Progenitor cell of endocrine pancreas (in vitro differentiated cells): Measurements from ENCODE around the gene SLC38A8. TPM values are rescaled to one million over a fixed set of nuclear protein-coding genes. Genes with fewer than 3 reads are reported as not detected.

ENCODE experiments used
- DNase-seq: peaks from one replicate; pipeline ENCODE4 v3.0.0; 2021; ENCODE audit warnings: low spot score; ENCODE audit not compliant: unreplicated experiment
- H3K27ac Mint-ChIP-seq: 2 replicates; pipeline ENCODE4 v1.8.0; 2021; ENCODE audit warnings: mild to moderate bottlenecking, moderate library complexity, mixed read lengths
- H3K27me3 Mint-ChIP-seq: 2 replicates; pipeline ENCODE4 v1.8.0; 2021; ENCODE audit warnings: mixed read lengths
- H3K36me3 Mint-ChIP-seq: 2 replicates; pipeline ENCODE4 v1.8.0; 2022; ENCODE audit warnings: mixed read lengths; ENCODE audit not compliant: insufficient read depth
- H3K4me1 Mint-ChIP-seq: 2 replicates; pipeline ENCODE4 v1.8.0; 2021; ENCODE audit warnings: low read depth, mixed read lengths
- H3K4me3 Mint-ChIP-seq: 2 replicates; pipeline ENCODE4 v1.8.0; 2021; ENCODE audit warnings: low read depth, mild to moderate bottlenecking, moderate library complexity, mixed read lengths
- H3K9me3 Mint-ChIP-seq: 2 replicates; pipeline ENCODE4 v1.8.0; 2021; ENCODE audit warnings: low read depth, mixed read lengths
- CTCF ChIP-seq: fragments of 200-600 bp; sonication (generic); IDR thresholded peaks from one replicate; pipeline ENCODE4 v1.5.0; 2021; ENCODE audit warnings: antibody characterized with exemption, mild to moderate bottlenecking; ENCODE audit not compliant: unreplicated experiment
- total RNA-seq: library from RNA; stranded (reverse); gene quantifications from 2 replicates; pipeline ENCODE4 v1.2.1, GENCODE V29; 2021

SLC38A8 gene
- total RNA-seq, 1 donor from 2014 or later = 0.24 TPM

GRCh38 chr16:84000989-84001642 is 41.5 kb downstream of the SLC38A8 start:
- no peak overlapping the region for H3K4me3 Mint-ChIP-seq
- H3K36me3 Mint-ChIP-seq = no peaks in the 10 kb centered on the region
- DNase-seq = no peak

GRCh38 chr16:83998091-83998490 is 44.5 kb downstream of the SLC38A8 start:
- Mint-ChIP-seq H3K9me3 (no peaks in the 10 kb centered on the region), H3K27ac (no peak overlapping the region), H3K36me3 (no peaks in the 10 kb centered on the region), H3K4me3 (no peak overlapping the region), H3K27me3 (no peaks in the 10 kb centered on the region), H3K4me1 (no peaks in the 10 kb centered on the region)
- no peak for TF ChIP-seq CTCF
- no peak for DNase-seq

More at GRCh38 chr16:84000989-84001642, 41.5 kb downstream of the SLC38A8 start:
- Mint-ChIP-seq H3K9me3 (no peaks in the 10 kb centered on the region), H3K27me3 (peaks cover 13% of the 10 kb centered on the region), H3K27ac (no peak overlapping the region), H3K4me1 (no peaks in the 10 kb centered on the region)
- TF ChIP-seq CTCF = no peak

GRCh38 chr16:83996481-83997252 is 45.9 kb downstream of the SLC38A8 start:
- no peak overlapping the region for H3K4me3 Mint-ChIP-seq
- H3K4me1 Mint-ChIP-seq = no peaks in the 10 kb centered on the region
- no peak overlapping the region for H3K27ac Mint-ChIP-seq

GRCh38 chr16:83995754-83996153 is 46.8 kb downstream of the SLC38A8 start:
- no peak for TF ChIP-seq CTCF
- H3K9me3 Mint-ChIP-seq = no peaks in the 10 kb centered on the region
- H3K4me3 Mint-ChIP-seq = no peak overlapping the region
- no peak for DNase-seq
- H3K36me3 Mint-ChIP-seq = no peaks in the 10 kb centered on the region
- H3K27me3 Mint-ChIP-seq = no peaks in the 10 kb centered on the region
- no peaks in the 10 kb centered on the region for H3K4me1 Mint-ChIP-seq
- H3K27ac Mint-ChIP-seq = peak overlapping the region; percentile 62

More at GRCh38 chr16:83996481-83997252, 45.9 kb downstream of the SLC38A8 start:
- TF ChIP-seq CTCF = peak; percentile 14
- Mint-ChIP-seq H3K9me3 (no peaks in the 10 kb centered on the region), H3K36me3 (no peaks in the 10 kb centered on the region), H3K27me3 (no peaks in the 10 kb centered on the region)
- no peak for DNase-seq

- Mint-ChIP-seq H3K27me3 (no peaks in the 10 kb centered on the region), H3K36me3 (no peaks in the 10 kb centered on the region), H3K9me3 (no peaks in the 10 kb centered on the region), H3K4me3 (no peak overlapping the region), H3K4me1 (no peaks in the 10 kb centered on the region), H3K27ac (no peak overlapping the region)
- TF ChIP-seq CTCF = no peak
- DNase-seq = no peak
These were observed 47.9 kb downstream of the SLC38A8 start for GRCh38 chr16:83994703-83995102.
